Heart right ventricle (tissue), 16 donors: Measurements from ENCODE around the gene SELENON. TPM values are rescaled to one million over a fixed set of nuclear protein-coding genes. Genes with fewer than 3 reads are reported as not detected.

Experiments
- ATAC-seq, 8 donors: fragments of 200-7000 bp; cut with Tn5 transposase; one replicate each; pipeline ENCODE4 v1.9.1; 2020; ENCODE audit warnings: mild to moderate bottlenecking in 8 of 8, moderate library complexity in 8 of 8, moderate number of reproducible peaks in 1 of 8
- DNase-seq, 2 donors: peaks; one replicate each; pipeline ENCODE4 v3.0.0-alpha.2; 2020
- H3K27ac ChIP-seq, 10 donors: fragments of 200-600 bp; sonication (generic) in 2 of 10; one replicate each; pipeline versions ENCODE4 v1.5.0 to v1.8.0; 2020 to 2022; ENCODE audit warnings: mild to moderate bottlenecking in 3 of 10
- H3K27me3 ChIP-seq, 7 donors: fragments of 200-600 bp; one replicate each; pipeline ENCODE4 v1.8.0; 2021 to 2022; ENCODE audit warnings: mild to moderate bottlenecking in 2 of 7
- H3K36me3 ChIP-seq, 9 donors: fragments of 200-600 bp; sonication (generic) in 1 of 9; one replicate each; pipeline versions ENCODE4 v1.5.0 to v1.8.0; 2020 to 2022; ENCODE audit warnings: mild to moderate bottlenecking in 2 of 9
- H3K4me1 ChIP-seq, 9 donors: fragments of 200-600 bp; sonication (generic) in 1 of 9; one replicate each; pipeline versions ENCODE4 v1.5.0 to v1.8.0; 2020 to 2022; ENCODE audit warnings: mild to moderate bottlenecking in 4 of 9
- H3K4me3 ChIP-seq, 10 donors: fragments of 200-600 bp; sonication (generic) in 2 of 10; one replicate each; pipeline versions ENCODE4 v1.5.0 to v1.8.0; 2020 to 2022; ENCODE audit warnings: mild to moderate bottlenecking in 7 of 10, moderate library complexity in 2 of 10
- H3K9me3 ChIP-seq, 11 donors: fragments of 200-600 bp in 10 of 11; sonication (generic) in 2 of 11; one replicate each; pipeline versions ENCODE4 v1.5.0 to v1.8.0; 2013 to 2022; ENCODE audit warnings: mild to moderate bottlenecking in 2 of 11, control low read depth in 1 of 11, moderate library complexity in 1 of 11
- CTCF ChIP-seq, 9 donors: fragments of 200-600 bp; sonication (generic) in 2 of 9; IDR thresholded peaks; one replicate each; pipeline versions ENCODE4 v1.5.0 to v1.8.0; 2021 to 2022; ENCODE audit warnings: antibody characterized with exemption in 9 of 9, mild to moderate bottlenecking in 5 of 9, moderate library complexity in 1 of 9
- WGBS, 2 donors: extraction: QIAGEN DNeasy Blood & Tissue Kit; methylation state at CpG; one replicate each; pipeline ENCODE4 v1.1.7; 2013; ENCODE audit warnings: inconsistent platforms in 1 of 2; 5-methylcytosine and 5-hydroxymethylcytosine counted together
- intact Hi-C, 10 donors: fragments of 100-400 bp; cut with DNase I; formaldehyde crosslinking; loops; one replicate each; pipeline versions ENCODE4 v1.11.1 to v1.14.2; 2022
- polyA plus RNA-seq, 2 donors: library from polyadenylated mRNA; stranded (reverse); fragments of 200-250 nt; gene quantifications; one replicate each; pipeline ENCODE4 v1.2.3, GENCODE V29; 2013
- total RNA-seq, 10 donors: library from RNA; stranded (reverse); fragmentation: NEBNext Ultra II Directional in 3 of 10; extraction: Animal tissue kit (Norgen Biotek cat#: 25700) in 3 of 10; gene quantifications; one replicate each; pipeline versions ENCODE4 v1.2.1 to v1.2.4, GENCODE V29; 2021 to 2023
- donor health status: Arrhythmogenic right ventricular cardiomyopathy.
- donor health status: ischemic (EF 13 %, LVEDD 7.1; RV severe dilation, severe dysfunction).
- donor health status: healthy with polysubstance abuse.
- donor health status: DM: no; HTN: yes; CAD: no.
- donor health status: DM: no; HTN: no; CAD: no.
- donor health status: ischemic (EF 25% LVEDD 6.9; RV normal size, moderate dysfunction).
- donor health status: ischemic (EF 25% LVEDD 5.7; RV mildly dilated, moderate dysfunction).
- donor health status: healthy.
- donor health status: DM: yes; HTN: yes; CAD: no.
- donor health status: Ischemic cardiomyopathy.
- donor health status: ischemic (EF 35%, LVEDD 5.7; RV mildly dilated, moderate dysfunction).
- donor health status: nonischemic (EF 11% LVEDD 7.7; RV severe dilation, severe dysfunction).
- donor health status: DM: yes; HTN: yes; CAD: no.
- donor health status: PGD.
- donor health status: ischemic (EF 29% LVEDD 5.4; RV normal size, mild dysfunction).
- donor health status: nonischemic (EF 23%, LVEDD 6.1; RV moderate dilation, normal function).

Gene SELENON
- total and polyA plus RNA-seq, 12 donors: 32.5 to 75.1 (median 44.5) TPM

- H3K4me1 ChIP-seq: peaks cover 0 to 40% (median 22%) of the 10 kb centered on the region in 9 donors
- no peak for ATAC-seq
- 85% methylated on average over 11 of the region's 11 CpGs for WGBS, 2 donors
- peaks cover 0 to 85% (median 53%) of the 10 kb centered on the region in 9 donors for H3K36me3 ChIP-seq
- TF ChIP-seq CTCF (IDR thresholded peaks at IDR 0.05): no peak
- H3K27ac ChIP-seq: no peak overlapping the region
- H3K4me3 ChIP-seq: no peak overlapping the region
- no peaks in the 10 kb centered on the region for H3K9me3 ChIP-seq
- no peaks in the 10 kb centered on the region for H3K27me3 ChIP-seq
- intact Hi-C loops: loop anchor here in 6 of 10 donors (5.0 to 10.0 kb wide), 6 partner anchors 206 to 578 kb away; partner anchors contain the start of genes SYF2 (in 2 of the 6) and RSRP1 (in 1 of the 6)
- no peak for DNase-seq
These were observed 13.2 kb downstream of the SELENON start for GRCh38 chr1:25813071-25813733.

- no peak overlapping the region for H3K4me3 ChIP-seq
- no peak overlapping the region for H3K27ac ChIP-seq
- 92% methylated on average over 24 of the region's 24 CpGs for WGBS, 2 donors
- H3K27me3 ChIP-seq: no peaks in the 10 kb centered on the region
- TF ChIP-seq CTCF (IDR thresholded peaks at IDR 0.05): no peak
- intact Hi-C loops: loop anchor here in 6 of 10 donors (5.0 to 10.0 kb wide), 6 partner anchors 207 to 579 kb away; partner anchors contain the start of genes SYF2 (in 2 of the 6) and RSRP1 (in 1 of the 6)
- H3K9me3 ChIP-seq: no peaks in the 10 kb centered on the region
- DNase-seq: no peak
- peaks cover 0 to 78% (median 53%) of the 10 kb centered on the region in 9 donors for H3K36me3 ChIP-seq
- peaks cover 0 to 40% (median 26%) of the 10 kb centered on the region in 9 donors for H3K4me1 ChIP-seq
- ATAC-seq: no peak
These were observed 13.9 kb downstream of the SELENON start for GRCh38 chr1:25813734-25814471.

GRCh38 chr1:25814549-25815087 is 14.6 kb downstream of the SELENON start:
- peaks cover 0 to 70% (median 48%) of the 10 kb centered on the region in 9 donors for H3K36me3 ChIP-seq
- no peak for TF ChIP-seq CTCF (IDR thresholded peaks at IDR 0.05)
- H3K4me3 ChIP-seq: no peak overlapping the region
- ATAC-seq: no peak
- H3K27me3 ChIP-seq: no peaks in the 10 kb centered on the region
- intact Hi-C loops: loop anchor here in 7 of 10 donors (5.0 to 10.0 kb wide), 7 partner anchors 207 to 580 kb away; partner anchors contain the start of genes SYF2 (in 2 of the 7) and RSRP1 (in 1 of the 7)
- no peak overlapping the region for H3K27ac ChIP-seq
- no peak for DNase-seq
- no peaks in the 10 kb centered on the region for H3K9me3 ChIP-seq
- H3K4me1 ChIP-seq: peaks cover 0 to 36% (median 28%) of the 10 kb centered on the region in 9 donors
- 94% methylated on average over 7 of the region's 7 CpGs for whole genome bisulfite sequencing, 2 donors
